HUDEP-2 (cell line): ENCODE results near the gene IZUMO4.
"Not testable (repeated sequence)": the region's sequence is repeated elsewhere in the genome, so short reads cannot be mapped to it uniquely, and the experiment has no call there.

ENCODE experiments used
- DNase-seq, 76 experiments: peaks; one replicate each; lab custom pipeline; 2025; ENCODE audit not compliant: unreplicated experiment in 76 of 76; lab: John Stamatoyannopoulos, UW

IZUMO4 gene

GRCh38 chr19:2122251-2122650 lies 25.5 kb downstream of the IZUMO4 start:
- no peak for DNase-seq

GRCh38 chr19:2122982-2123381 lies 26.3 kb downstream of the IZUMO4 start:
- DNase-seq: no peak

- DNase-seq: peak in 9 of 76 experiments; percentile 10 to 32 (median 16)
Measured at GRCh38 chr19:2123682-2124387, 27.1 kb downstream of the IZUMO4 start.

- DNase-seq: no peak
Measured at GRCh38 chr19:2126879-2127518, 30.3 kb downstream of the IZUMO4 start.

- no peak for DNase-seq
Measured at GRCh38 chr19:2127758-2128157, 31.0 kb downstream of the IZUMO4 start.

GRCh38 chr19:2128252-2128651 lies 31.5 kb downstream of the IZUMO4 start:
- DNase-seq: not testable (repeated sequence)

- DNase-seq: no peak
Measured at GRCh38 chr19:2129022-2129421, 32.3 kb downstream of the IZUMO4 start.

GRCh38 chr19:2129486-2129885 lies 32.8 kb downstream of the IZUMO4 start:
- DNase-seq: no peak

GRCh38 chr19:2129892-2130770 lies 33.4 kb downstream of the IZUMO4 start:
- DNase-seq: no peak

GRCh38 chr19:2131012-2131975 lies 34.6 kb downstream of the IZUMO4 start:
- DNase-seq: not testable (repeated sequence)

GRCh38 chr19:2132191-2132590 lies 35.5 kb downstream of the IZUMO4 start:
- no peak for DNase-seq

GRCh38 chr19:2132731-2133490 lies 36.2 kb downstream of the IZUMO4 start:
- no peak for DNase-seq

GRCh38 chr19:2135474-2136402 lies 39.0 kb downstream of the IZUMO4 start:
- peak in 3 of 76 experiments; percentile 10 to 23 (median 11) for DNase-seq

- DNase-seq: no peak
Measured at GRCh38 chr19:2136796-2137195, 40.1 kb downstream of the IZUMO4 start.

GRCh38 chr19:2138061-2138728 lies 41.5 kb downstream of the IZUMO4 start:
- no peak for DNase-seq

GRCh38 chr19:2139385-2140137 lies 42.8 kb downstream of the IZUMO4 start:
- DNase-seq: no peak

- DNase-seq: no peak
Measured at GRCh38 chr19:2140138-2140569, 43.4 kb downstream of the IZUMO4 start.
